CD14-positive monocyte (primary cell): Measurements from ENCODE around the gene HCRTR2. TPM values are rescaled to one million over a fixed set of nuclear protein-coding genes. Genes with fewer than 3 reads are reported as not detected.
"Not testable (repeated sequence)": the region's sequence is repeated elsewhere in the genome, so short reads cannot be mapped to it uniquely, and the experiment has no call there.

Source experiments
- DNase-seq, 3 donors: peaks; one replicate each; pipeline ENCODE4 v3.0.0-alpha.2; 2011 to 2022
- H2AFZ ChIP-seq: 2 replicates; pipeline ENCODE4 v1.6.0; 2012; ENCODE audit warnings: mild to moderate bottlenecking, low read depth, low read length, inconsistent platforms; ENCODE audit not compliant: insufficient read depth, poor library complexity, severe bottlenecking
- H3K27ac ChIP-seq, 2 donors: 1 replicate in 1 of 2; 2 replicates in 1 of 2; pipeline ENCODE4 v1.5.1; 2012 to 2013; ENCODE audit warnings: low read length in 2 of 2, control low read depth in 1 of 2, inconsistent platforms in 1 of 2, low read depth in 1 of 2, mild to moderate bottlenecking in 1 of 2
- H3K27me3 ChIP-seq, 2 donors: one replicate each; pipeline versions ENCODE4 v1.6.0 to v1.6.1; 2011 to 2013; ENCODE audit warnings: low read length in 2 of 2; ENCODE audit not compliant: control insufficient read depth in 2 of 2, insufficient read depth in 2 of 2
- H3K36me3 ChIP-seq, 2 donors: replicated peaks in 1 of 2; 1 replicate in 1 of 2; 2 replicates in 1 of 2; pipeline versions ENCODE4 v1.5.1 to v1.6.1; 2012 to 2013; ENCODE audit warnings: low read length in 2 of 2, control low read depth in 1 of 2, inconsistent platforms in 1 of 2, mild to moderate bottlenecking in 1 of 2; ENCODE audit not compliant: insufficient read depth in 2 of 2, control insufficient read depth in 1 of 2
- H3K4me1 ChIP-seq, 2 donors: 1 replicate in 1 of 2; 2 replicates in 1 of 2; pipeline versions ENCODE4 v1.5.1 to v1.6.1; 2012 to 2013; ENCODE audit warnings: low read length in 2 of 2, control low read depth in 1 of 2, inconsistent platforms in 1 of 2, mild to moderate bottlenecking in 1 of 2, moderate library complexity in 1 of 2; ENCODE audit not compliant: insufficient read depth in 2 of 2, control insufficient read depth in 1 of 2
- H3K4me2 ChIP-seq: replicated peaks from 2 replicates; pipeline ENCODE3; 2012; ENCODE audit warnings: low read length, moderate library complexity, mild to moderate bottlenecking; ENCODE audit not compliant: poor library complexity, severe bottlenecking; ENCODE audit errors: extremely low read depth
- H3K4me3 ChIP-seq, 3 experiments: fragments of 200-600 bp in 1 of 3; sonication (generic) in 1 of 3; replicated peaks in 1 of 3; 1 replicate in 2 of 3; 2 replicates in 1 of 3; pipeline ENCODE4 v1.5.1; 2011 to 2013; ENCODE audit warnings: low read length in 3 of 3, mild to moderate bottlenecking in 3 of 3, control low read depth in 2 of 3, low read depth in 2 of 3, inconsistent platforms in 1 of 3, moderate library complexity in 1 of 3
- H3K79me2 ChIP-seq: 2 replicates; pipeline ENCODE4 v1.6.0; 2012; ENCODE audit warnings: mild to moderate bottlenecking, control low read depth, inconsistent platforms, low read length, moderate library complexity; ENCODE audit not compliant: insufficient read depth
- H3K9ac ChIP-seq: 2 replicates; pipeline ENCODE4 v1.6.0; 2017; ENCODE audit warnings: low read length, mild to moderate bottlenecking; ENCODE audit not compliant: insufficient read depth, poor library complexity, severe bottlenecking
- H3K9me3 ChIP-seq, 2 donors: replicated peaks in 1 of 2; 1 replicate in 1 of 2; 2 replicates in 1 of 2; pipeline versions ENCODE4 v1.5.1 to v1.6.1; 2012 to 2013; ENCODE audit warnings: low read length in 2 of 2, control low read depth in 1 of 2; ENCODE audit not compliant: control insufficient read depth in 1 of 2, insufficient read depth in 1 of 2
- H4K20me1 ChIP-seq: 2 replicates; pipeline ENCODE4 v1.6.0; 2012; ENCODE audit warnings: mild to moderate bottlenecking, low read length, control low read depth, moderate library complexity; ENCODE audit not compliant: insufficient read depth
- H3K27ac Mint-ChIP-seq, 7 donors: one replicate each; pipeline ENCODE4 v1.8.0; 2020; ENCODE audit warnings: mild to moderate bottlenecking in 7 of 7, mixed read lengths in 7 of 7, moderate library complexity in 6 of 7, inconsistent platforms in 2 of 7
- H3K27me3 Mint-ChIP-seq, 3 donors: one replicate each; pipeline ENCODE4 v1.8.0; 2021 to 2022; ENCODE audit warnings: low read depth in 3 of 3, mild to moderate bottlenecking in 3 of 3, mixed read lengths in 3 of 3, moderate library complexity in 3 of 3, inconsistent platforms in 1 of 3
- H3K36me3 Mint-ChIP-seq, 2 donors: one replicate each; pipeline ENCODE4 v1.8.0; 2020; ENCODE audit warnings: mixed read lengths in 2 of 2, inconsistent platforms in 1 of 2, mild to moderate bottlenecking in 1 of 2
- H3K4me1 Mint-ChIP-seq: one replicate; pipeline ENCODE4 v1.8.0; 2020; ENCODE audit warnings: mild to moderate bottlenecking, mixed read lengths
- H3K4me3 Mint-ChIP-seq, 2 donors: one replicate each; pipeline ENCODE4 v1.8.0; 2020; ENCODE audit warnings: mild to moderate bottlenecking in 2 of 2, mixed read lengths in 2 of 2, moderate library complexity in 1 of 2
- H3K9me3 Mint-ChIP-seq, 7 donors: one replicate each; pipeline ENCODE4 v1.8.0; 2020 to 2022; ENCODE audit warnings: mixed read lengths in 7 of 7, mild to moderate bottlenecking in 6 of 7, moderate library complexity in 6 of 7, inconsistent platforms in 2 of 7
- CTCF ChIP-seq: fragments of 200-600 bp; IDR thresholded peaks from one replicate; pipeline ENCODE4 v1.8.0; 2022; ENCODE audit warnings: antibody characterized with exemption, mild to moderate bottlenecking
- WGBS: methylation state at CpG from one replicate; pipeline ENCODE4 v1.1.5; 2013; ENCODE audit warnings: missing lambda C conversion rate; ENCODE audit not compliant: insufficient coverage; 5-methylcytosine and 5-hydroxymethylcytosine counted together
- intact Hi-C, 2 donors: fragments of 100-400 bp; cut with micrococcal nuclease; formaldehyde crosslinking; loops; one replicate each; pipeline versions ENCODE4 v1.15.0 to v1.15.1; 2023
- polyA plus RNA-seq, 3 donors: library from polyadenylated mRNA; depleted of rRNA in 1 of 3; unstranded in 2 of 3; stranded (reverse) in 1 of 3; fragments of 300-500 nt in 2 of 3; fragments of >200 nt in 1 of 3; fragmentation: Illumina TruSeq in 2 of 3; gene quantifications; 1 replicate in 2 of 3; 2 replicates in 1 of 3; pipeline ENCODE4 v1.2.3, GENCODE V29; 2012 to 2021

The HCRTR2 gene
- polyA plus RNA-seq, 3 donors = not detected

- Histone ChIP-seq H3K27ac (no peak overlapping the region), H3K4me2 (no peak overlapping the region), H4K20me1 (no peaks in the 10 kb centered on the region), H3K9me3 (no peaks in the 10 kb centered on the region), H2AFZ (no peak overlapping the region), H3K4me3 (no peak overlapping the region), H3K27me3 (no peaks in the 10 kb centered on the region), H3K79me2 (no peaks in the 10 kb centered on the region), H3K4me1 (no peaks in the 10 kb centered on the region), H3K9ac (no peak overlapping the region), H3K36me3 (no peaks in the 10 kb centered on the region)
- WGBS = 60% methylated on average over 1 of the region's 2 CpGs
- TF ChIP-seq CTCF = no peak
- peaks cover 0 to 2% (median 0%) of the 10 kb centered on the region in 7 donors for H3K9me3 Mint-ChIP-seq
- no peaks in the 10 kb centered on the region for H3K4me1 Mint-ChIP-seq
- H3K27me3 Mint-ChIP-seq = no peaks in the 10 kb centered on the region
- H3K27ac Mint-ChIP-seq = no peak overlapping the region
- no peak for DNase-seq
- no peak overlapping the region for H3K4me3 Mint-ChIP-seq
- no peaks in the 10 kb centered on the region for H3K36me3 Mint-ChIP-seq
- intact Hi-C loops = loop anchor here in 1 of 2 donors (2.0 kb wide), 1 partner anchor 14 kb away; no protein-coding TSS in a partner anchor
Observed at GRCh38 chr6:55293116-55293515, 118.8 kb downstream of the HCRTR2 start.

GRCh38 chr6:55297214-55297613 is 122.9 kb downstream of the HCRTR2 start:
- H3K4me3 ChIP-seq, H4K20me1 ChIP-seq, H3K79me2 ChIP-seq, H2AFZ ChIP-seq, H3K4me1 Mint-ChIP-seq, H3K27ac Mint-ChIP-seq, H3K27me3 Mint-ChIP-seq, intact Hi-C loops, H3K4me3 Mint-ChIP-seq, DNase-seq, H3K27ac ChIP-seq, H3K9me3 ChIP-seq, H3K9me3 Mint-ChIP-seq, H3K27me3 ChIP-seq, H3K9ac ChIP-seq, H3K4me1 ChIP-seq, H3K36me3 Mint-ChIP-seq, H3K4me2 ChIP-seq, H3K36me3 ChIP-seq: not testable (repeated sequence)
- WGBS = no CpG with 5 or more reads among the region's 3 CpGs
